H9 (cell line): ENCODE results near the gene OR6K2. TPM values are rescaled to one million over a fixed set of nuclear protein-coding genes. Genes with fewer than 3 reads are reported as not detected.

Experiments
- DNase-seq: peaks from one replicate; pipeline ENCODE4 v3.0.0-alpha.2; 2017
- H2AFZ ChIP-seq: one replicate; pipeline ENCODE4 v1.6.1; 2013; ENCODE audit warnings: mild to moderate bottlenecking, low read length, control low read depth, moderate library complexity
- H2AK5ac ChIP-seq: 2 replicates; pipeline ENCODE4 v1.6.1; 2013; ENCODE audit warnings: low read length, control low read depth, mixed read lengths; ENCODE audit not compliant: insufficient read length
- H2BK120ac ChIP-seq: one replicate; pipeline ENCODE4 v1.6.1; 2013; ENCODE audit warnings: low read depth, mild to moderate bottlenecking, low read length, control low read depth, inconsistent platforms; ENCODE audit not compliant: poor library complexity, severe bottlenecking
- H2BK12ac ChIP-seq: 2 replicates; pipeline ENCODE4 v1.6.1; 2013; ENCODE audit warnings: low read length, control low read depth, mixed read lengths, low read depth; ENCODE audit not compliant: insufficient read length
- H2BK15ac ChIP-seq: 2 replicates; pipeline ENCODE4 v1.6.1; 2013; ENCODE audit warnings: low read depth, low read length, control low read depth
- H2BK20ac ChIP-seq: one replicate; pipeline ENCODE4 v1.6.1; 2013; ENCODE audit warnings: low read depth, mild to moderate bottlenecking, low read length, control low read depth, inconsistent platforms; ENCODE audit not compliant: poor library complexity, severe bottlenecking
- H2BK5ac ChIP-seq: 2 replicates; pipeline ENCODE4 v1.6.1; 2013; ENCODE audit warnings: low read length, control low read depth, mixed read lengths; ENCODE audit not compliant: insufficient read length
- H3K14ac ChIP-seq: 2 replicates; pipeline ENCODE4 v1.6.1; 2013; ENCODE audit warnings: low read length, control low read depth; ENCODE audit not compliant: insufficient read depth
- H3K18ac ChIP-seq: 2 replicates; pipeline ENCODE4 v1.6.1; 2013; ENCODE audit warnings: low read depth, mild to moderate bottlenecking, mixed read lengths, low read length, control low read depth; ENCODE audit not compliant: insufficient read length
- H3K23ac ChIP-seq: 2 replicates; pipeline ENCODE4 v1.6.1; 2013; ENCODE audit warnings: low read length, control low read depth, mixed read lengths, low read depth; ENCODE audit not compliant: insufficient read length
- H3K23me2 ChIP-seq: 2 replicates; pipeline ENCODE4 v1.6.1; 2013; ENCODE audit warnings: low read depth, mild to moderate bottlenecking, mixed read lengths, low read length, control low read depth; ENCODE audit not compliant: insufficient read length, poor library complexity, severe bottlenecking
- H3K27ac ChIP-seq: 2 replicates; pipeline ENCODE4 v1.5.1; 2013; ENCODE audit warnings: low read length, control low read depth, mixed read lengths, low read depth; ENCODE audit not compliant: insufficient read length
- H3K27me3 ChIP-seq: 2 replicates; pipeline ENCODE4 v1.6.1; 2013; ENCODE audit warnings: low read length, control low read depth, inconsistent platforms; ENCODE audit not compliant: insufficient read depth
- H3K4ac ChIP-seq: 2 replicates; pipeline ENCODE4 v1.6.1; 2013; ENCODE audit warnings: low read depth, mild to moderate bottlenecking, control low read depth, inconsistent platforms, low read length, moderate library complexity
- H3K4me1 ChIP-seq: 2 replicates; pipeline ENCODE4 v1.6.1; 2013; ENCODE audit warnings: low read length, control low read depth, inconsistent platforms; ENCODE audit not compliant: insufficient read depth
- H3K4me2 ChIP-seq: 2 replicates; pipeline ENCODE4 v1.6.1; 2013; ENCODE audit warnings: low read length, control low read depth, mixed read lengths; ENCODE audit not compliant: insufficient read length, insufficient read depth
- H3K56ac ChIP-seq: 2 replicates; pipeline ENCODE4 v1.6.1; 2013; ENCODE audit warnings: low read depth, mild to moderate bottlenecking, mixed read lengths, low read length, control low read depth; ENCODE audit not compliant: insufficient read length
- H3K79me1 ChIP-seq: 2 replicates; pipeline ENCODE4 v1.6.1; 2013; ENCODE audit warnings: low read depth, mild to moderate bottlenecking, moderate library complexity, low read length, control low read depth, inconsistent platforms; ENCODE audit not compliant: insufficient read depth, poor library complexity, severe bottlenecking
- H3K79me2 ChIP-seq: 2 replicates; pipeline ENCODE4 v1.6.1; 2013; ENCODE audit warnings: low read length, control low read depth, inconsistent platforms; ENCODE audit not compliant: insufficient read depth
- H3K9ac ChIP-seq: 2 replicates; pipeline ENCODE4 v1.6.1; 2013; ENCODE audit warnings: low read length, control low read depth, mixed read lengths; ENCODE audit not compliant: insufficient read length; ENCODE audit errors: extremely low read depth
- H3K9me3 ChIP-seq: one replicate; pipeline ENCODE4 v1.6.1; 2013; ENCODE audit warnings: low read depth, low read length, inconsistent platforms; ENCODE audit not compliant: control insufficient read depth
- H3T11ph ChIP-seq: one replicate; pipeline ENCODE4 v1.6.1; 2013; ENCODE audit warnings: mild to moderate bottlenecking, low read length, control low read depth, inconsistent platforms
- H4K20me1 ChIP-seq: one replicate; pipeline ENCODE4 v1.6.1; 2013; ENCODE audit not compliant: control insufficient read depth, insufficient read length, insufficient read depth
- H4K5ac ChIP-seq: 2 replicates; pipeline ENCODE4 v1.6.1; 2013; ENCODE audit warnings: low read depth, mild to moderate bottlenecking, mixed read lengths, low read length, control low read depth; ENCODE audit not compliant: insufficient read length
- H4K8ac ChIP-seq: replicated peaks from 2 replicates; pipeline ENCODE4 v1.6.1; 2013; ENCODE audit warnings: low read length, control low read depth, mixed read lengths, low read depth; ENCODE audit not compliant: insufficient read length
- H4K91ac ChIP-seq: 2 replicates; pipeline ENCODE4 v1.6.1; 2013; ENCODE audit warnings: low read depth, mild to moderate bottlenecking, moderate library complexity, mixed read lengths, low read length, control low read depth; ENCODE audit not compliant: insufficient read length
- H3K27ac Mint-ChIP-seq, 3 experiments: 2 replicates in 2 of 3; 3 replicates in 1 of 3; pipeline ENCODE4 v1.8.0; 2020 to 2021; ENCODE audit warnings: mixed read lengths in 3 of 3, mild to moderate bottlenecking in 1 of 3, moderate library complexity in 1 of 3
- H3K27me3 Mint-ChIP-seq: 2 replicates; pipeline ENCODE4 v1.8.0; 2021; ENCODE audit warnings: low read depth, mild to moderate bottlenecking, moderate library complexity, mixed read lengths
- H3K36me3 Mint-ChIP-seq, 3 experiments: 2 replicates in 2 of 3; 3 replicates in 1 of 3; pipeline ENCODE4 v1.8.0; 2020 to 2021; ENCODE audit warnings: low read depth in 3 of 3, mixed read lengths in 3 of 3; ENCODE audit not compliant: insufficient read depth in 1 of 3
- H3K4me1 Mint-ChIP-seq, 2 experiments: 2 replicates each; pipeline ENCODE4 v1.8.0; 2020; ENCODE audit warnings: mixed read lengths in 2 of 2
- H3K4me3 Mint-ChIP-seq, 2 experiments: 2 replicates in 1 of 2; 3 replicates in 1 of 2; pipeline ENCODE4 v1.8.0; 2020 to 2021; ENCODE audit warnings: mild to moderate bottlenecking in 2 of 2, mixed read lengths in 2 of 2, moderate library complexity in 1 of 2
- H3K9me3 Mint-ChIP-seq, 2 experiments: 2 replicates in 1 of 2; 3 replicates in 1 of 2; pipeline ENCODE4 v1.8.0; 2020; ENCODE audit warnings: mild to moderate bottlenecking in 2 of 2, mixed read lengths in 2 of 2, moderate library complexity in 1 of 2
- CTCF ChIP-seq: fragments of 200-600 bp; sonication (generic); conservative IDR thresholded peaks from 3 replicates; pipeline ENCODE4 v1.8.0; 2021; ENCODE audit warnings: antibody characterized with exemption, mild to moderate bottlenecking
- total RNA-seq: library from RNA; stranded (reverse); gene quantifications from 2 replicates; pipeline ENCODE4 v1.2.1, GENCODE V29; 2021

Gene OR6K2
- total RNA-seq, 1 experiment from 2014 or later: not detected

DNA sequence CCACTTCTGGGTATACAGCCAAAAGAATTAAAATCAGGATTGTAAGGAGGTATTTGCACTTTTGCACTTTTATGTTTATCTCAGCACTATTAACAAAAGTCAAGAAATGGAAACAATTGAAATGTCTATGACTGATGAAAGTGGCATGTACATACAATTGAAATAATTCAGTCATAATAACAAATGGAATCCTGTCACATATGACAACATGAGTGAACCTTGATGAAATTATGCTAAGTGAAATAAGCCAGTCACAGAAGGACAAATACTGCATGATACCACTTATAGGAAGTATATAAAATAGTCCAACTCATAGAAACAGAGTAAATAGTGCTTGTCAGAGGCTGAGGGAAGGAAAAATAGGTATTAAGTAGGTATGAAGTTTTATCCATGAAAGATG, 10.6 kb downstream of the OR6K2 start:
- Histone ChIP-seq H3K27me3 (no peaks in the 10 kb centered on the region), H4K20me1 (no peaks in the 10 kb centered on the region), H3K79me1 (no peaks in the 10 kb centered on the region), H2BK15ac (no peak overlapping the region), H3T11ph (no peak overlapping the region), H2BK12ac (no peak overlapping the region), H3K23ac (no peak overlapping the region), H4K5ac (no peak overlapping the region), H3K9ac (no peak overlapping the region), H3K56ac (no peak overlapping the region), H4K8ac (no peak overlapping the region), H2AFZ (no peak overlapping the region), H3K18ac (no peak overlapping the region), H2BK5ac (no peak overlapping the region), H2BK120ac (no peak overlapping the region), H3K9me3 (no peaks in the 10 kb centered on the region), H2AK5ac (no peak overlapping the region), H2BK20ac (no peak overlapping the region), H3K4me2 (no peak overlapping the region), H3K4ac (no peak overlapping the region), H3K23me2 (no peaks in the 10 kb centered on the region), H3K4me1 (no peaks in the 10 kb centered on the region), H3K27ac (no peak overlapping the region), H4K91ac (no peak overlapping the region), H3K14ac (no peak overlapping the region), H3K79me2 (no peaks in the 10 kb centered on the region)
- H3K27ac Mint-ChIP-seq: no peak overlapping the region
- no peak for TF ChIP-seq CTCF
- no peaks in the 10 kb centered on the region for H3K4me1 Mint-ChIP-seq
- no peak for DNase-seq
- H3K4me3 Mint-ChIP-seq: no peak overlapping the region
- no peaks in the 10 kb centered on the region; the same call in 1 of the 2 replicates for H3K27me3 Mint-ChIP-seq
- H3K9me3 Mint-ChIP-seq: no peaks in the 10 kb centered on the region; a peak in 1 of 5 replicates
- no peaks in the 10 kb centered on the region for H3K36me3 Mint-ChIP-seq
